Kidney (tissue), 14 donors: ENCODE results near the gene MAGEA10. TPM values are rescaled to one million over a fixed set of nuclear protein-coding genes. Genes with fewer than 3 reads are reported as not detected.

ENCODE experiments used
- DNase-seq, 5 donors: peaks; one replicate each; pipeline ENCODE4 v3.0.0-alpha.2; 2013 to 2020
- FAIRE-seq: peaks from 2 replicates; lab custom pipeline; 2012; peaks lifted over from hg19 to GRCh38; lab: Jason Lieb, UNC
- H3K27ac ChIP-seq, 2 donors: one replicate each; pipeline ENCODE4 v1.7.0; 2013; ENCODE audit warnings: low read depth in 2 of 2, low read length in 2 of 2, inconsistent platforms in 1 of 2
- H3K27me3 ChIP-seq: one replicate; pipeline ENCODE4 v1.7.1; 2013; ENCODE audit warnings: low read length, inconsistent platforms; ENCODE audit not compliant: control insufficient read depth, insufficient read depth
- H3K36me3 ChIP-seq, 3 donors: one replicate each; pipeline versions ENCODE4 v1.7.0 to v1.7.1; 2013; ENCODE audit warnings: low read length in 3 of 3, control low read depth in 1 of 3, inconsistent platforms in 1 of 3; ENCODE audit not compliant: insufficient read depth in 3 of 3, control insufficient read depth in 2 of 3
- H3K4me1 ChIP-seq, 3 donors: one replicate each; pipeline versions ENCODE4 v1.7.0 to v1.7.1; 2013; ENCODE audit warnings: low read length in 3 of 3, inconsistent platforms in 1 of 3, low read depth in 1 of 3; ENCODE audit not compliant: control insufficient read depth in 2 of 3, insufficient read depth in 2 of 3
- H3K4me3 ChIP-seq, 3 donors: one replicate each; pipeline versions ENCODE4 v1.7.0 to v1.8.1; 2013; ENCODE audit warnings: low read length in 3 of 3, control low read depth in 1 of 3, inconsistent platforms in 1 of 3
- H3K9ac ChIP-seq, 3 donors: one replicate each; pipeline versions ENCODE4 v1.7.0 to v1.7.1; 2013; ENCODE audit warnings: low read length in 3 of 3, control low read depth in 1 of 3, inconsistent platforms in 1 of 3
- H3K9me3 ChIP-seq, 3 donors: one replicate each; pipeline versions ENCODE4 v1.7.0 to v1.7.1; 2013; ENCODE audit warnings: low read length in 3 of 3, control low read depth in 1 of 3, inconsistent platforms in 1 of 3; ENCODE audit not compliant: control insufficient read depth in 2 of 3, insufficient read depth in 1 of 3
- intact Hi-C: fragments of 100-400 bp; cut with DNase I; formaldehyde crosslinking; loops from one replicate; pipeline ENCODE4 v1.11.1; 2022
- polyA plus RNA-seq: library from polyadenylated mRNA; stranded (reverse); fragments of 350-450 nt; fragmentation: Illumina TruSeq; extraction: RNeasy Lipid Tissue Mini Kit (QIAGEN cat#74804); gene quantifications from one replicate; pipeline ENCODE4 v1.2.3, GENCODE V29; 2014; ENCODE audit warnings: low read depth, low replicate concordance; ENCODE audit not compliant: insufficient read depth
- total RNA-seq: library from RNA; stranded (reverse); fragmentation: NEBNext Ultra II Directional; extraction: Animal tissue kit (Norgen Biotek cat#: 25700); gene quantifications from one replicate; pipeline ENCODE4 v1.2.1, GENCODE V29; 2021
- TF ChIP-seq, protein P1 (sequence below): IDR thresholded peaks from 3 replicates; pipeline ENCODE4 v1.5.1; 2012; ENCODE audit warnings: mild to moderate bottlenecking, moderate library complexity, borderline replicate concordance; ENCODE audit not compliant: insufficient read depth; ENCODE audit errors: extremely low read depth
- donor health status: control.
- donor health status: control.
- donor health status: control.
- donor health status: control.
- donor health status: control.
- donor health status: DM: yes; HTN: yes; CAD: no.
- donor health status: Normal renal cell carcinoma (clear cell type).

Gene MAGEA10
- total and polyA plus RNA-seq, 2 donors from 2014 or later = not detected

DNA sequence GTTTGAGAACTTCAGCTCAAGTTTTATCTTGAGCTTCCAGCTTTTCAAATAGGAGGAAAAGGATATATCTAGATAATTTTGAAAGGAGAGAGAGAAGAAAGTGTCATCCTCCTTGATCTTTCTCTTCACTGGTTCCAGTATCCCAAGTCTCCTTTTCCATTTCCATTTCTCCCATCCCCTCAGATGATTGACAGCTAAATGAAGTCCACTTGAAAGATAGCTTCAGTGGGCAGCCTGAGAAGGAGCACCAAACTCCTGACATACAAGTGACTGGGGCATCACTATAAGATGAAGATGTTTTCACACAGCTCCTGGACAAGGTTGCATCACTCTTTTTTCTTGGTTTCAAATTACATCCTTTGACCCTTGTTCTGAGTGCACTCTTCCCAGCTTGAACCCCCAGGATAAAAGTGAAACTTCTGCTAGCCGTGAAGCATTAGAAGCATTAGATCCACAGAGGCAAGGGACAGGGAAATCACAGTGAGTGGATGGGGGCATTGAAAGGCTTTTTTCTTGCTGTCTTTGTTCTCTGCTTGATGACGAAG lies 17.5 kb upstream of the MAGEA10 start:
- H3K4me1 ChIP-seq = no peaks in the 10 kb centered on the region
- H3K27me3 ChIP-seq = no peaks in the 10 kb centered on the region
- no peaks in the 10 kb centered on the region for H3K9me3 ChIP-seq
- no peak for FAIRE-seq
- intact Hi-C loops = no loop called here
- H3K27ac ChIP-seq = no peak overlapping the region
- TF ChIP-seq, protein P1, sequence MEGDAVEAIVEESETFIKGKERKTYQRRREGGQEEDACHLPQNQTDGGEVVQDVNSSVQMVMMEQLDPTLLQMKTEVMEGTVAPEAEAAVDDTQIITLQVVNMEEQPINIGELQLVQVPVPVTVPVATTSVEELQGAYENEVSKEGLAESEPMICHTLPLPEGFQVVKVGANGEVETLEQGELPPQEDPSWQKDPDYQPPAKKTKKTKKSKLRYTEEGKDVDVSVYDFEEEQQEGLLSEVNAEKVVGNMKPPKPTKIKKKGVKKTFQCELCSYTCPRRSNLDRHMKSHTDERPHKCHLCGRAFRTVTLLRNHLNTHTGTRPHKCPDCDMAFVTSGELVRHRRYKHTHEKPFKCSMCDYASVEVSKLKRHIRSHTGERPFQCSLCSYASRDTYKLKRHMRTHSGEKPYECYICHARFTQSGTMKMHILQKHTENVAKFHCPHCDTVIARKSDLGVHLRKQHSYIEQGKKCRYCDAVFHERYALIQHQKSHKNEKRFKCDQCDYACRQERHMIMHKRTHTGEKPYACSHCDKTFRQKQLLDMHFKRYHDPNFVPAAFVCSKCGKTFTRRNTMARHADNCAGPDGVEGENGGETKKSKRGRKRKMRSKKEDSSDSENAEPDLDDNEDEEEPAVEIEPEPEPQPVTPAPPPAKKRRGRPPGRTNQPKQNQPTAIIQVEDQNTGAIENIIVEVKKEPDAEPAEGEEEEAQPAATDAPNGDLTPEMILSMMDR = no peak
- no peak overlapping the region for H3K9ac ChIP-seq
- no peak overlapping the region for H3K4me3 ChIP-seq
- no peak for DNase-seq
- H3K36me3 ChIP-seq = no peaks in the 10 kb centered on the region

DNA sequence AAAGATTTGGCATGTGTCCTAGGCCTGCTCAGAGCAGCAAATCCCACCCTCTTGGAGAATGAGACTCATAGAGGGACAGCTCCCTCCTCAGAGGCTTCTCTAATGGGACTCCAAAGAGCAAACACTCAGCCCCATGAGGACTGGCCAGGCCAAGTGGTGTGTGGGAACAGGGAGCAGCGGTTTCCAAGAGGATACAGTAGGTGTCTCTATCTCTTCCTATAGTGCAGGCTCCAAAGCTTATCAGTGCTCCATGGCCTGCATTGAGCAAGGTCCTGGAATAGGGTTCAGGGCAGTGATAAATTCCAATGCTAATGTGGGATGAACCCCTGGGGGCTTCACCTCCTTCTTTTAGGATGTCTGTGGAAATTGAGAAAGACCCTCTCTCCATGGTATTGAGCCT lies 15.7 kb upstream of the MAGEA10 start:
- H3K27ac ChIP-seq = no peak overlapping the region
- H3K9me3 ChIP-seq = no peaks in the 10 kb centered on the region
- H3K4me3 ChIP-seq = no peak overlapping the region
- TF ChIP-seq, protein P1 = no peak
- no peak for DNase-seq
- no peaks in the 10 kb centered on the region for H3K27me3 ChIP-seq
- H3K9ac ChIP-seq = no peak overlapping the region
- no peak for FAIRE-seq
- no peaks in the 10 kb centered on the region for H3K4me1 ChIP-seq
- intact Hi-C loops = no loop called here
- no peaks in the 10 kb centered on the region for H3K36me3 ChIP-seq

DNA sequence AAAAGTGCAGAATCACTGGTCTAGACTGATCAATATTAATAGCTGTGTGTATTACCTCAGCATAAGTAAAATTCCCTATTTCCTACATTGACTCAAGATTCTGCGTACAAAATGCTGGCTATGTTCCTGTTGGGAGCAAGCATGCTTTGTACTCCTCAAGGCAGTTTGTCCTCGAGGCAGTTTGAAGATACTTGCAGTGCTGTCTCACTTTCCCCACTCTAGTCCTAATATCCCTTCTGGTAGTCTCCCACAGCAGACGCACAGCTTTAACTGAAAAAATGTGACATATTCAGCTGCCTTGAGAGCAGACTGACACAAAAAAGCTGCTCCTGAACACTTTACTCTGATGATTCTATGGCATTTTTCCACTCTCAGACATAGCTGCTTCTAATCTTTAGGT lies 12.9 kb upstream of the MAGEA10 start:
- Histone ChIP-seq H3K9me3 (no peaks in the 10 kb centered on the region), H3K36me3 (no peaks in the 10 kb centered on the region), H3K27me3 (no peaks in the 10 kb centered on the region), H3K4me3 (no peak overlapping the region), H3K27ac (no peak overlapping the region), H3K4me1 (no peaks in the 10 kb centered on the region), H3K9ac (no peak overlapping the region)
- TF ChIP-seq, protein P1 = no peak
- intact Hi-C loops = no loop called here
- DNase-seq (no peak), FAIRE-seq (no peak)

DNA sequence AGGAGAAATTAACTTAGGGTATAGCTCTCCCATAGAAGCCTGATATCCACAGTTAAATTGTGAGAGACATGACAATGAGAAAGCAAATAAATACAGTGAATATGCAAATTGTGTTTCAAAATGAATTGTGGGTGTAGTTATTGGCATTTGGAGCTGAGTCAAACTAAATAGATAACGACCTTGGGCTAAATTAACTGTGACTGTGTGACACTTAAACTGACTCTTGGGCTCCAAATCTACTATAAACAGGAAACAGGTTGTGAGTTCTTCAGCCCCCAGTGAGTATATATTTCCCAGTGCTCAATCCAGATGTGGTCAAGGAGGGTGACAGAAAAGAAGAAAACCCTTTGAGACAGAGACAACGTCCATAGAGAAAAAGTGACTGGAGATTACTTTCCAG lies 11.3 kb upstream of the MAGEA10 start:
- no peaks in the 10 kb centered on the region for H3K27me3 ChIP-seq
- no peaks in the 10 kb centered on the region for H3K9me3 ChIP-seq
- FAIRE-seq (no peak), DNase-seq (no peak)
- H3K9ac ChIP-seq = no peak overlapping the region
- TF ChIP-seq, protein P1 = no peak
- no peak overlapping the region for H3K27ac ChIP-seq
- no peaks in the 10 kb centered on the region for H3K36me3 ChIP-seq
- H3K4me3 ChIP-seq = no peak overlapping the region
- intact Hi-C loops = no loop called here
- H3K4me1 ChIP-seq = no peaks in the 10 kb centered on the region
